ENCODE results near the gene PIN4. TPM values are rescaled to one million over a fixed set of nuclear protein-coding genes. Genes with fewer than 3 reads are reported as not detected.

Gene PIN4
- total and polyA plus RNA-seq, 2 experiments from 2014 or later = 3.5 to 80.6 TPM

DNA sequence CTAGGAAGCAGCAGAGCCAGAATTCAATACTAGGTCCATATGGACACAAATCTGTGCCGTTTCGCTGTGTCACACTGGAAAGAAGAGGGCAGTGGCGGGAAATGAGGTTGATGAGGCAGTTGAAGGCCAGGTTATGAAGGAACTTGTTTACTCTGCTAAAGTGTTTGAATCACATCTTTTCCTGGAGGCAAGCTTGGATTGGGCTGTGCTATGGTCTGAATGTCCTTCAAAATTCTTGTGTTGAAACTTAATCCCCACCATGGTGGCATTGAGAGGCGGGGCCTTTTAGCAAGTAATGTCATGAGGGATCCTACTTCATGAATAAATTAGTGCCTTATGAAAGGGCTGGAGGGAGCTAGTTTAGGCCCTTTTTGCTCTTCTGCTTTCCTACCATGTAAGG lies 59.4 kb downstream of the PIN4 start (continued):
- TF ChIP-seq EZH2phosphoT487 (IDR thresholded peaks at IDR 0.05; ENCODE audit: unreplicated experiment) = no peak

DNA sequence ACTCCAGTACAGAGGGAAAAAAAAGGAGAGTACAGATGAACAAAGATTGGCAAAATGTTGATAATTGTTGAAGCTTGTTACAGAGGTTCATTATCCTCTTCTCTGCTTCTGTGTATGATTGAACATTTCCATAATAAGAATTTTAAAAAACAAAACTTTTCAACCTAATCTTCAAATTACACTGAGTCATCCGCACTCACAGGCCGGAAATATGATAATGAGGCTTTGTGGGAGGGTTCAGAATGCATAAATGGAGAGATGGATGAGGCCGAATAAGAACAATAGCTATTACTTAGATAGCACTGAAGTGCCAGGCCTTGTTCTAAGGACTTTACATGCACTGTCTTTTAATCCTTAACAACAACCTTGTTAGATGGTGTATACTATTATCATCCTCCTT lies 61.9 kb downstream of the PIN4 start:
- Histone ChIP-seq H3K79me2 (replicated peaks; ENCODE audit: insufficient read depth) (no peaks in the 10 kb centered on the region), H3K27me3 (ENCODE audit: insufficient read depth) (no peaks in the 10 kb centered on the region), H2AFZ (no peak overlapping the region), H3F3A (replicated peaks; ENCODE audit: low read depth) (no peaks in the 10 kb centered on the region), H3K9me2 (ENCODE audit: insufficient read depth) (no peaks in the 10 kb centered on the region), H3K4me1 (ENCODE audit: insufficient read depth) (no peaks in the 10 kb centered on the region), H3K36me3 (ENCODE audit: insufficient read depth) (no peaks in the 10 kb centered on the region), H4K20me1 (replicated peaks; ENCODE audit: insufficient read depth) (no peaks in the 10 kb centered on the region), H3K27ac (ENCODE audit: low read depth) (no peak overlapping the region), H3K4me3 (no peak overlapping the region), H3K4me2 (no peak overlapping the region)
- H3K27ac Mint-ChIP-seq = no peak overlapping the region
- ATAC-seq = no peak
- TF ChIP-seq, protein P1, sequence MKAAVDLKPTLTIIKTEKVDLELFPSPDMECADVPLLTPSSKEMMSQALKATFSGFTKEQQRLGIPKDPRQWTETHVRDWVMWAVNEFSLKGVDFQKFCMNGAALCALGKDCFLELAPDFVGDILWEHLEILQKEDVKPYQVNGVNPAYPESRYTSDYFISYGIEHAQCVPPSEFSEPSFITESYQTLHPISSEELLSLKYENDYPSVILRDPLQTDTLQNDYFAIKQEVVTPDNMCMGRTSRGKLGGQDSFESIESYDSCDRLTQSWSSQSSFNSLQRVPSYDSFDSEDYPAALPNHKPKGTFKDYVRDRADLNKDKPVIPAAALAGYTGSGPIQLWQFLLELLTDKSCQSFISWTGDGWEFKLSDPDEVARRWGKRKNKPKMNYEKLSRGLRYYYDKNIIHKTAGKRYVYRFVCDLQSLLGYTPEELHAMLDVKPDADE (IDR thresholded peaks at IDR 0.05) = no peak
- TF ChIP-seq STAT1 (IDR thresholded peaks at IDR 0.05; ENCODE audit: unreplicated experiment) (no peak), NANOG (IDR thresholded peaks at IDR 0.05; ENCODE audit: borderline replicate concordance) (no peak), CREB1 (CRISPR knock-in tag; IDR thresholded peaks at IDR 0.05; ENCODE audit: low read depth) (no peak), POLR2AphosphoS5 (IDR thresholded peaks at IDR 0.05; ENCODE audit: low read depth) (no peak), EZH2 (IDR thresholded peaks at IDR 0.05; ENCODE audit: low read depth, unreplicated experiment) (no peak), ZNF331 (CRISPR knock-in tag; IDR thresholded peaks at IDR 0.05; ENCODE audit: low read depth) (no peak), ZNF114 (CRISPR knock-in tag; IDR thresholded peaks at IDR 0.05) (no peak), EZH2phosphoT487 (IDR thresholded peaks at IDR 0.05; ENCODE audit: unreplicated experiment) (no peak), JUNB (IDR thresholded peaks at IDR 0.05; ENCODE audit: unreplicated experiment) (no peak)
- TF ChIP-seq, protein P2, sequence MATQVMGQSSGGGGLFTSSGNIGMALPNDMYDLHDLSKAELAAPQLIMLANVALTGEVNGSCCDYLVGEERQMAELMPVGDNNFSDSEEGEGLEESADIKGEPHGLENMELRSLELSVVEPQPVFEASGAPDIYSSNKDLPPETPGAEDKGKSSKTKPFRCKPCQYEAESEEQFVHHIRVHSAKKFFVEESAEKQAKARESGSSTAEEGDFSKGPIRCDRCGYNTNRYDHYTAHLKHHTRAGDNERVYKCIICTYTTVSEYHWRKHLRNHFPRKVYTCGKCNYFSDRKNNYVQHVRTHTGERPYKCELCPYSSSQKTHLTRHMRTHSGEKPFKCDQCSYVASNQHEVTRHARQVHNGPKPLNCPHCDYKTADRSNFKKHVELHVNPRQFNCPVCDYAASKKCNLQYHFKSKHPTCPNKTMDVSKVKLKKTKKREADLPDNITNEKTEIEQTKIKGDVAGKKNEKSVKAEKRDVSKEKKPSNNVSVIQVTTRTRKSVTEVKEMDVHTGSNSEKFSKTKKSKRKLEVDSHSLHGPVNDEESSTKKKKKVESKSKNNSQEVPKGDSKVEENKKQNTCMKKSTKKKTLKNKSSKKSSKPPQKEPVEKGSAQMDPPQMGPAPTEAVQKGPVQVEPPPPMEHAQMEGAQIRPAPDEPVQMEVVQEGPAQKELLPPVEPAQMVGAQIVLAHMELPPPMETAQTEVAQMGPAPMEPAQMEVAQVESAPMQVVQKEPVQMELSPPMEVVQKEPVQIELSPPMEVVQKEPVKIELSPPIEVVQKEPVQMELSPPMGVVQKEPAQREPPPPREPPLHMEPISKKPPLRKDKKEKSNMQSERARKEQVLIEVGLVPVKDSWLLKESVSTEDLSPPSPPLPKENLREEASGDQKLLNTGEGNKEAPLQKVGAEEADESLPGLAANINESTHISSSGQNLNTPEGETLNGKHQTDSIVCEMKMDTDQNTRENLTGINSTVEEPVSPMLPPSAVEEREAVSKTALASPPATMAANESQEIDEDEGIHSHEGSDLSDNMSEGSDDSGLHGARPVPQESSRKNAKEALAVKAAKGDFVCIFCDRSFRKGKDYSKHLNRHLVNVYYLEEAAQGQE (IDR thresholded peaks at IDR 0.05; ENCODE audit: unreplicated experiment) = no peak
- TF ChIP-seq, protein P3, sequence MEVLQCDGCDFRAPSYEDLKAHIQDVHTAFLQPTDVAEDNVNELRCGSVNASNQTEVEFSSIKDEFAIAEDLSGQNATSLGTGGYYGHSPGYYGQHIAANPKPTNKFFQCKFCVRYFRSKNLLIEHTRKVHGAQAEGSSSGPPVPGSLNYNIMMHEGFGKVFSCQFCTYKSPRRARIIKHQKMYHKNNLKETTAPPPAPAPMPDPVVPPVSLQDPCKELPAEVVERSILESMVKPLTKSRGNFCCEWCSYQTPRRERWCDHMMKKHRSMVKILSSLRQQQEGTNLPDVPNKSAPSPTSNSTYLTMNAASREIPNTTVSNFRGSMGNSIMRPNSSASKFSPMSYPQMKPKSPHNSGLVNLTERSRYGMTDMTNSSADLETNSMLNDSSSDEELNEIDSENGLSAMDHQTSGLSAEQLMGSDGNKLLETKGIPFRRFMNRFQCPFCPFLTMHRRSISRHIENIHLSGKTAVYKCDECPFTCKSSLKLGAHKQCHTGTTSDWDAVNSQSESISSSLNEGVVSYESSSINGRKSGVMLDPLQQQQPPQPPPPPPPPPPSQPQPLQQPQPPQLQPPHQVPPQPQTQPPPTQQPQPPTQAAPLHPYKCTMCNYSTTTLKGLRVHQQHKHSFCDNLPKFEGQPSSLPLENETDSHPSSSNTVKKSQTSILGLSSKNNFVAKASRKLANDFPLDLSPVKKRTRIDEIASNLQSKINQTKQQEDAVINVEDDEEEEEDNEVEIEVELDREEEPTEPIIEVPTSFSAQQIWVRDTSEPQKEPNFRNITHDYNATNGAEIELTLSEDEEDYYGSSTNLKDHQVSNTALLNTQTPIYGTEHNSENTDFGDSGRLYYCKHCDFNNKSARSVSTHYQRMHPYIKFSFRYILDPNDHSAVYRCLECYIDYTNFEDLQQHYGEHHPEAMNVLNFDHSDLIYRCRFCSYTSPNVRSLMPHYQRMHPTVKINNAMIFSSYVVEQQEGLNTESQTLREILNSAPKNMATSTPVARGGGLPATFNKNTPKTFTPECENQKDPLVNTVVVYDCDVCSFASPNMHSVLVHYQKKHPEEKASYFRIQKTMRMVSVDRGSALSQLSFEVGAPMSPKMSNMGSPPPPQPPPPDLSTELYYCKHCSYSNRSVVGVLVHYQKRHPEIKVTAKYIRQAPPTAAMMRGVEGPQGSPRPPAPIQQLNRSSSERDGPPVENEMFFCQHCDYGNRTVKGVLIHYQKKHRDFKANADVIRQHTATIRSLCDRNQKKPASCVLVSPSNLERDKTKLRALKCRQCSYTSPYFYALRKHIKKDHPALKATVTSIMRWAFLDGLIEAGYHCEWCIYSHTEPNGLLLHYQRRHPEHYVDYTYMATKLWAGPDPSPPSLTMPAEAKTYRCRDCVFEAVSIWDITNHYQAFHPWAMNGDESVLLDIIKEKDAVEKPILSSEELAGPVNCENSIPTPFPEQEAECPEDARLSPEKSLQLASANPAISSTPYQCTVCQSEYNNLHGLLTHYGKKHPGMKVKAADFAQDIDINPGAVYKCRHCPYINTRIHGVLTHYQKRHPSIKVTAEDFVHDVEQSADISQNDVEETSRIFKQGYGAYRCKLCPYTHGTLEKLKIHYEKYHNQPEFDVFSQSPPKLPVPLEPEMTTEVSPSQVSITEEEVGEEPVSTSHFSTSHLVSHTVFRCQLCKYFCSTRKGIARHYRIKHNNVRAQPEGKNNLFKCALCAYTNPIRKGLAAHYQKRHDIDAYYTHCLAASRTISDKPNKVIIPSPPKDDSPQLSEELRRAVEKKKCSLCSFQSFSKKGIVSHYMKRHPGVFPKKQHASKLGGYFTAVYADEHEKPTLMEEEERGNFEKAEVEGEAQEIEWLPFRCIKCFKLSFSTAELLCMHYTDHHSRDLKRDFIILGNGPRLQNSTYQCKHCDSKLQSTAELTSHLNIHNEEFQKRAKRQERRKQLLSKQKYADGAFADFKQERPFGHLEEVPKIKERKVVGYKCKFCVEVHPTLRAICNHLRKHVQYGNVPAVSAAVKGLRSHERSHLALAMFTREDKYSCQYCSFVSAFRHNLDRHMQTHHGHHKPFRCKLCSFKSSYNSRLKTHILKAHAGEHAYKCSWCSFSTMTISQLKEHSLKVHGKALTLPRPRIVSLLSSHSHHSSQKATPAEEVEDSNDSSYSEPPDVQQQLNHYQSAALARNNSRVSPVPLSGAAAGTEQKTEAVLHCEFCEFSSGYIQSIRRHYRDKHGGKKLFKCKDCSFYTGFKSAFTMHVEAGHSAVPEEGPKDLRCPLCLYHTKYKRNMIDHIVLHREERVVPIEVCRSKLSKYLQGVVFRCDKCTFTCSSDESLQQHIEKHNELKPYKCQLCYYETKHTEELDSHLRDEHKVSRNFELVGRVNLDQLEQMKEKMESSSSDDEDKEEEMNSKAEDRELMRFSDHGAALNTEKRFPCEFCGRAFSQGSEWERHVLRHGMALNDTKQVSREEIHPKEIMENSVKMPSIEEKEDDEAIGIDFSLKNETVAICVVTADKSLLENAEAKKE (CRISPR knock-in tag; IDR thresholded peaks at IDR 0.05) = no peak
- TF ChIP-seq, protein P4, sequence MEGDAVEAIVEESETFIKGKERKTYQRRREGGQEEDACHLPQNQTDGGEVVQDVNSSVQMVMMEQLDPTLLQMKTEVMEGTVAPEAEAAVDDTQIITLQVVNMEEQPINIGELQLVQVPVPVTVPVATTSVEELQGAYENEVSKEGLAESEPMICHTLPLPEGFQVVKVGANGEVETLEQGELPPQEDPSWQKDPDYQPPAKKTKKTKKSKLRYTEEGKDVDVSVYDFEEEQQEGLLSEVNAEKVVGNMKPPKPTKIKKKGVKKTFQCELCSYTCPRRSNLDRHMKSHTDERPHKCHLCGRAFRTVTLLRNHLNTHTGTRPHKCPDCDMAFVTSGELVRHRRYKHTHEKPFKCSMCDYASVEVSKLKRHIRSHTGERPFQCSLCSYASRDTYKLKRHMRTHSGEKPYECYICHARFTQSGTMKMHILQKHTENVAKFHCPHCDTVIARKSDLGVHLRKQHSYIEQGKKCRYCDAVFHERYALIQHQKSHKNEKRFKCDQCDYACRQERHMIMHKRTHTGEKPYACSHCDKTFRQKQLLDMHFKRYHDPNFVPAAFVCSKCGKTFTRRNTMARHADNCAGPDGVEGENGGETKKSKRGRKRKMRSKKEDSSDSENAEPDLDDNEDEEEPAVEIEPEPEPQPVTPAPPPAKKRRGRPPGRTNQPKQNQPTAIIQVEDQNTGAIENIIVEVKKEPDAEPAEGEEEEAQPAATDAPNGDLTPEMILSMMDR (conservative IDR thresholded peaks at IDR 0.05; ENCODE audit: low read depth in 2 of 2) = no peak
- H3K9me3 Mint-ChIP-seq = no peaks in the 10 kb centered on the region; the same call in 2 of the 3 replicates
- peaks cover 7% of the 10 kb centered on the region for H3K27me3 Mint-ChIP-seq (ENCODE audit: insufficient read depth, low read depth, poor library complexity)
- H3K4me1 Mint-ChIP-seq = peaks cover 5% of the 10 kb centered on the region; the same call in 1 of the 3 replicates
- DNase-seq (ENCODE audit: low spot score) = no peak
- no peak overlapping the region for H3K4me3 Mint-ChIP-seq
- no peaks in the 10 kb centered on the region; the same call in 2 of the 3 replicates for H3K36me3 Mint-ChIP-seq (ENCODE audit: low read depth)

All from GM23338 (cell line).